GM12873 (cell line): ENCODE data around the gene GFY.

Source experiments
- TF ChIP-seq, protein P1 (sequence below): IDR thresholded peaks from 2 replicates; pipeline ENCODE4 v1.5.1; 2012; ENCODE audit warnings: low read depth, mild to moderate bottlenecking, moderate library complexity, low read length, control low read depth; ENCODE audit not compliant: insufficient read depth; ENCODE audit errors: missing control alignments

The GFY gene

DNA sequence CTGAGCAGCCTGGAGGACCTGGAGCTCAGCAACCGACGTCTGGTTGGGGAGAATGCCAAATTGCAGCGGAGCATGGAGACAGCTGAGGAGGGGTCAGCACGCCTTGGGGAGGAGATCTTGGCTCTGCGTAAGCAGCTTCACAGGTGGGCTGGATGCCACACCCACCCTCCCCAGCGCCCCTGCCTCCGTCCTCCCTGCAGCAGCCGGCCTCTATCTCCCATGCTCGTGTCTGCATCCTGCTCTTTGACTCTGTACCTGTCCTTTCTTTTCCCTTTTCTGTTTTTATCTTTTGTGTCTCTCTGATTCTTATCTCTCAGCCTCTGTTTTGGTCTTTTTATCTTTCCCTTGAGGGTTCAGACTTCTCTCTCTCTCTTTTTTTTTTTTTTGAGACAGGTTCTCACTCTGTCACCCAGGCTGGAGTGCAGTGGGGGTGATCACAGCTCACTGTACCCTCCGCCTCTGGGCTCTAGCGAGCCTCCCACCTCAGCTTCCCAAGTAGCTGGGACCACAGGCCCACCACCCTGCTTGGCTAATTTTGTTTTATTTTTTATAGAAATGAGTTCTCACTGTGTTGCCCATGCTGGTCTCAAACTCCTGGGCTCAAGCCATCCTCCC lies 27.1 kb upstream of the GFY start:
- TF ChIP-seq, protein P1, sequence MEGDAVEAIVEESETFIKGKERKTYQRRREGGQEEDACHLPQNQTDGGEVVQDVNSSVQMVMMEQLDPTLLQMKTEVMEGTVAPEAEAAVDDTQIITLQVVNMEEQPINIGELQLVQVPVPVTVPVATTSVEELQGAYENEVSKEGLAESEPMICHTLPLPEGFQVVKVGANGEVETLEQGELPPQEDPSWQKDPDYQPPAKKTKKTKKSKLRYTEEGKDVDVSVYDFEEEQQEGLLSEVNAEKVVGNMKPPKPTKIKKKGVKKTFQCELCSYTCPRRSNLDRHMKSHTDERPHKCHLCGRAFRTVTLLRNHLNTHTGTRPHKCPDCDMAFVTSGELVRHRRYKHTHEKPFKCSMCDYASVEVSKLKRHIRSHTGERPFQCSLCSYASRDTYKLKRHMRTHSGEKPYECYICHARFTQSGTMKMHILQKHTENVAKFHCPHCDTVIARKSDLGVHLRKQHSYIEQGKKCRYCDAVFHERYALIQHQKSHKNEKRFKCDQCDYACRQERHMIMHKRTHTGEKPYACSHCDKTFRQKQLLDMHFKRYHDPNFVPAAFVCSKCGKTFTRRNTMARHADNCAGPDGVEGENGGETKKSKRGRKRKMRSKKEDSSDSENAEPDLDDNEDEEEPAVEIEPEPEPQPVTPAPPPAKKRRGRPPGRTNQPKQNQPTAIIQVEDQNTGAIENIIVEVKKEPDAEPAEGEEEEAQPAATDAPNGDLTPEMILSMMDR = no peak

DNA sequence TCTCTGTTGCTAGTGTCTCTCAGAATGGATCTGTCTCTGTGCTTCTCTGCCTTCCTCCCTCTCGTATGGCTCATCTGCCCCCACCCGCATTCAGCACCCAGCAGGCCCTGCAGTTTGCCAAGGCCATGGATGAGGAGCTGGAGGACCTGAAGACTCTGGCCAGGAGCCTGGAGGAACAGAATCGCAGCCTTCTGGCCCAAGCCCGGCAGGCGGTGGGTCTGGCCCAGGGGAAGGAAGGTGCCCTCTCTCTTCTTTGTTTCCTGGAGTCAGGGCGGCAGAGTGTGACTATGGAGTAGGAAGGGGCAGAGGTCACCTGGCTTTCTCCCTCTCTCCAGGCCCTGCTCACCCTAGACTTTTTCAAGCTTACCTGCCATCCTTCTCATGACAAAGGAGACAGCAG lies 26.3 kb upstream of the GFY start:
- TF ChIP-seq, protein P1 = no peak

DNA sequence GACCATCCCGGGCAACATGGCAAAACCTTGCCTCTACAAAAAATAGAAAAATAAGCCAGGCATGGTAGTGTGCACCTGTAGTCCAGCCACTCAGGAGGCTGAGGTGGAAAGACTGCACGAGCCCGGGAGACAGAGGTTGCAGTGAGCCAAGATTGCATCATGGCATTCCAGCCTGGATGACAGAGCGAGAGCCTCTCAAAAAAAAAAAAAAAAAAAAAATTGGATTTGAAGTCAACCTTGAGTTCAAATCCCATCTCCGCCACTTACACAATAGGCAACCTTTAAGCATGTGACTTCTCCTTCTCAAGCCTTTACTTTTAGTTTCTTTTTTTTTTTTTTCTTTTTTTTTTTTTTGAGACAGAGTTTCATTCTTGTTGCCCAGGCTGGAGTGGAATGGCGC lies 25.2 kb upstream of the GFY start:
- TF ChIP-seq, protein P1 = no peak

DNA sequence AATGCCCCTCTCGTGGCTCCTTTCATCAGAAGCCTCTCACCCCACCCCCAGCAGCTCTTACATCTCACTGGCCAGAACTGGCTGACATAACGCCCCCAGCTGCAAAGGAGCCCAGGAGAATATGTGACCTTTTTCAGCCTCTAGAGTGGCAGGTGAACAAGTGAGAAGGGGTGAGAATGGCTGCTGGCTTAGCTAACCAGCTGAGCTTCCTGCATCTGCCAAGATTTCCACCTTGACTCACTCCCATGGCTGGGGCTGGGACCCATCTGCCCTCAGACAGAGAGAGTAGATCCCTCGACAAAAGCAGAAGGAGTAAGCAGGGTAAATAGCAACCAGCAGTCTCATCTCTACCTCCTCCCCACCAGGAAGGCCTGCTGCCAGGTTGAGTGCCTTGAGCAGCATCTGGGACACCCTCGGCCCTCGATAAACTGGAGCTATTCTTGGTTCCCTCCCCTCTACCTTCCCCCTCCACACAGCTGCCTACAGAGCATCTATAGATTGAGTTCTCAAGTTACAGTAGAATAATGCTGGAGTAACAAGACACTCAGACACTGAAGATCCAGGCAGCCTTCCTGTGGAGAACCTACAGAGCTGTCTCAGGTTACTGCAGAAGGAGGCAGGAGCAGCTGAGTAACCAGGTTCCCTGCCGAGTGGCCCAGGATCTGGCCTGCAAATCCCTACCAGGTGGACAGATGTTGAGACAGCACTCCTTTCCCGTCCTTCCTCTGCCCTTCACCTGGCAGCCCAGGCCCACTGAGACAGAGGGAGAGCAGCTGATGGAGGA lies 21.6 kb upstream of the GFY start:
- TF ChIP-seq, protein P1 = no peak

DNA sequence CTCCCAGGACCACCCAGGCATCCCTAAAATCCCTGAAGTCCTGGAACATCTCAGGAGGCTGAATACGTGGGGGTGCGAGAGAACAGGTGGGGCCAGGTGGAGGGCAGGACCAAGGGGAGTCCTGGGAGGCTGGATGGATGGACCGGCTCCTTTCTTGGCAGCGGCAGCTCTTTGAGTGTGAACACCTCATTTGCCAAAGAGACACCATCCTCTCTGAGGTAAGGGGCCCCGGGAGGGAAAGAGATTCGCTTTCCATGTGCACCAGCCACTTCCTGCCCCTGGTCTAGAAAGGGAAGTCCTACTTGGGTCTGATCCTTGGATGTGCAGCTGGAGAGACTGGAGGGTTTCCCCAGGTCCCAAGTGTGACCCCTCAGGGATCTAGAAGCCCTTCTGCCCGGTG lies 18.1 kb upstream of the GFY start:
- TF ChIP-seq, protein P1 = no peak

DNA sequence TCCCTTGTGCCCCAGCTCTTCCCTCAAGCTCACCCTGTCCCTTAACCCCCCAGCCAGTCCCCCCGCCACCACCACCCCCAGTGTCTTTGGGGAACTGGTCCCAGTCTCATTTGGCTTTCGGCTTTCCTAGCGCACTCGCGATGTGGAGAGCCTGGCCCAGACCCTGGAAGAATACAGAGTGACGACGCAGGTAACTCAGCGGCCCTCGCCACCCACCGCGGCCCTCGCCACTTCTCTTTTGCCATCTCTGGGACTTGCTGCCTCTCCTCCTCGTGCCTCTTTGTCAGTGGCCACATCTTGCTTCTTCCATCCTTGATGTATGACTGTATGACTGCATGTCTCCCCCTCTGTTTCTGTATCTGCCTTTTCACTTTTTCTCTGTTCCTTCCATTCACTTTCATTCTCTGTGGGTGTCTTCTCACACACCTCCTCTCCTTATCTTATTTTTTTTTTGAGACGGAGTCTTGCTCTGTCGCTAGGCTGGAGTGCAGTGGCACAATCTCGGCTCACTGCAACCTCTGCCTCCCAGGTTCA lies 17.6 kb upstream of the GFY start:
- TF ChIP-seq, protein P1 = no peak

DNA sequence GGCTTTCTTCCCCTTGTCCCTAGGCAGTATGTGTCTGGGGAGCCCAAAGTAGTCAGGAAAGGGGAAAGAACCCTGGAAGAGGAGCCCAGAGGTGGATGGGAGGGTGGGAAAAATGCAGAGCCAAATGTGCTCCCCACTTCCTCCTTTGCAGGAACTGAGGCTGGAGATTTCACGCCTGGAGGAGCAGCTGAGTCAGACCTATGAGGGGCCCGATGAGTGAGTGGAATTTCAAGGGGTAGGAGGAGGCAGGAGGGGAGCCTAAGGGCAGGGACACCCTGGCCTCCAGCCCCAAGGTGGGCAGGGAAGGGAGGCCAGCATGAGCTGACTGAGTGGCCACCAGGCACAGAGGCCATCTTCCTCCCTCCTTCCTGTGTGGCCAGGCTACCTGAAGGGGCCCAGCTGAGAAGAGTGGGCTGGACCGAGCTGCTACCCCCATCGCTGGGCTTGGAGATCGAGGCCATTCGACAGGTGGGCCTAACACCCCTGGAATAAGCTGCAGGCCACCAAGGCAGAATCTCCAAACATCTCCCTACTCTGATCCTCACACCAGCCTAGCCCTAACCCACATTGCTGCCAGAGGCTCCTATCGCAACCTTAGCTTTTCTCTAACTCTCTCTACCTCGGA lies 16.3 kb upstream of the GFY start:
- TF ChIP-seq, protein P1 = no peak
